A549 (cell line): ENCODE measurements around the gene EXOSC3.

Experiments
- TF ChIP-seq, protein P1 (sequence below): fragments of >200 bp; sonication (Bioruptor Twin); formaldehyde crosslinking; IDR thresholded peaks from 3 replicates; pipeline ENCODE4 v1.5.1; 2016
- TF ChIP-seq, protein P2 (sequence below): fragments of 200-600 bp; sonication (generic); IDR thresholded peaks from 2 replicates; pipeline ENCODE4 v1.6.1; 2016; ENCODE audit warnings: antibody characterized with exemption, mild to moderate bottlenecking, moderate library complexity

DNA sequence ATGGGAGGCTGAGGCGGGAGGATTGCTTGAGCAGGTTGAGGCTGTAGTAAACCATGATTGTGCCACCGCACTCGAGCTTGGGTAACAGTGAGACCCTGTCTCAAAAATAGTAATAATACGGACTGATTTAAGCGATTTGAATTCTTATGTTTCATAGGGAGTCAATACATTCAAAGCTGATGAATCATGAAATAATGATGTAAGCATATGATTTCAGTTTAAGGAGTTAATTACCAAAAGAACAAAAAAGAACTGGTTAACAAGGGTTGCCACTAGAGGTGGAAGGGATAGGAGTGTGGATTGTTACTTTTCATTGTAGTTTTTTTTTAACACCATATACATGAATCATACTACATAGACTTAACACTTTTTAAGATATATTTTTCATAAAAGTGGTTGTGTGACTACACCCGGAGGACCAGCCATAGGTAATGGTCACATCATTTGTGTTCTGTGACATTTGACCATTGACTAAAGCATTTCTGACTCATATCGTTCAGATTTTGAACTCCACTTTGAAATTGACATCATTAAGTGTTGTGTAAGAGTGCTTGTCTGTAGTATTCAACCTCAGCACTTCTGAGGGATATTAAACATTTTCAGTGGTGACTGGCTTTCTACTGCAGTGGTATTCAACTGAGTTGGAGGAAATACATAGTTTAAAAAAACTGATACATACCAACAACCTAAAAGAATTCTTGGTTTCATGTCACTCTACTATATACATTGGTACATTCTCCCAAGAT is 24.3 kb downstream of the EXOSC3 start:
- TF ChIP-seq, protein P1, sequence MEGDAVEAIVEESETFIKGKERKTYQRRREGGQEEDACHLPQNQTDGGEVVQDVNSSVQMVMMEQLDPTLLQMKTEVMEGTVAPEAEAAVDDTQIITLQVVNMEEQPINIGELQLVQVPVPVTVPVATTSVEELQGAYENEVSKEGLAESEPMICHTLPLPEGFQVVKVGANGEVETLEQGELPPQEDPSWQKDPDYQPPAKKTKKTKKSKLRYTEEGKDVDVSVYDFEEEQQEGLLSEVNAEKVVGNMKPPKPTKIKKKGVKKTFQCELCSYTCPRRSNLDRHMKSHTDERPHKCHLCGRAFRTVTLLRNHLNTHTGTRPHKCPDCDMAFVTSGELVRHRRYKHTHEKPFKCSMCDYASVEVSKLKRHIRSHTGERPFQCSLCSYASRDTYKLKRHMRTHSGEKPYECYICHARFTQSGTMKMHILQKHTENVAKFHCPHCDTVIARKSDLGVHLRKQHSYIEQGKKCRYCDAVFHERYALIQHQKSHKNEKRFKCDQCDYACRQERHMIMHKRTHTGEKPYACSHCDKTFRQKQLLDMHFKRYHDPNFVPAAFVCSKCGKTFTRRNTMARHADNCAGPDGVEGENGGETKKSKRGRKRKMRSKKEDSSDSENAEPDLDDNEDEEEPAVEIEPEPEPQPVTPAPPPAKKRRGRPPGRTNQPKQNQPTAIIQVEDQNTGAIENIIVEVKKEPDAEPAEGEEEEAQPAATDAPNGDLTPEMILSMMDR: no peak
- TF ChIP-seq, protein P2, sequence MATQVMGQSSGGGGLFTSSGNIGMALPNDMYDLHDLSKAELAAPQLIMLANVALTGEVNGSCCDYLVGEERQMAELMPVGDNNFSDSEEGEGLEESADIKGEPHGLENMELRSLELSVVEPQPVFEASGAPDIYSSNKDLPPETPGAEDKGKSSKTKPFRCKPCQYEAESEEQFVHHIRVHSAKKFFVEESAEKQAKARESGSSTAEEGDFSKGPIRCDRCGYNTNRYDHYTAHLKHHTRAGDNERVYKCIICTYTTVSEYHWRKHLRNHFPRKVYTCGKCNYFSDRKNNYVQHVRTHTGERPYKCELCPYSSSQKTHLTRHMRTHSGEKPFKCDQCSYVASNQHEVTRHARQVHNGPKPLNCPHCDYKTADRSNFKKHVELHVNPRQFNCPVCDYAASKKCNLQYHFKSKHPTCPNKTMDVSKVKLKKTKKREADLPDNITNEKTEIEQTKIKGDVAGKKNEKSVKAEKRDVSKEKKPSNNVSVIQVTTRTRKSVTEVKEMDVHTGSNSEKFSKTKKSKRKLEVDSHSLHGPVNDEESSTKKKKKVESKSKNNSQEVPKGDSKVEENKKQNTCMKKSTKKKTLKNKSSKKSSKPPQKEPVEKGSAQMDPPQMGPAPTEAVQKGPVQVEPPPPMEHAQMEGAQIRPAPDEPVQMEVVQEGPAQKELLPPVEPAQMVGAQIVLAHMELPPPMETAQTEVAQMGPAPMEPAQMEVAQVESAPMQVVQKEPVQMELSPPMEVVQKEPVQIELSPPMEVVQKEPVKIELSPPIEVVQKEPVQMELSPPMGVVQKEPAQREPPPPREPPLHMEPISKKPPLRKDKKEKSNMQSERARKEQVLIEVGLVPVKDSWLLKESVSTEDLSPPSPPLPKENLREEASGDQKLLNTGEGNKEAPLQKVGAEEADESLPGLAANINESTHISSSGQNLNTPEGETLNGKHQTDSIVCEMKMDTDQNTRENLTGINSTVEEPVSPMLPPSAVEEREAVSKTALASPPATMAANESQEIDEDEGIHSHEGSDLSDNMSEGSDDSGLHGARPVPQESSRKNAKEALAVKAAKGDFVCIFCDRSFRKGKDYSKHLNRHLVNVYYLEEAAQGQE: no peak
